SK-N-SH (cell line): ENCODE measurements around the gene NOTCH3. TPM values are rescaled to one million over a fixed set of nuclear protein-coding genes. Genes with fewer than 3 reads are reported as not detected.

ENCODE experiments used
- CTCF ChIA-PET: fragments of 300-600, 350-600 bp; formaldehyde crosslinking; extraction: SDS; loops from one replicate; lab custom pipeline; 2021; lab: Yijun Ruan, JAX
- POLR2A ChIA-PET: fragments of 350-600 bp; sonication (Branson Sonifier 250); formaldehyde crosslinking; extraction: SDS; loops from one replicate; lab custom pipeline; 2020; ENCODE audit warnings: antibody characterized with exemption, inconsistent platforms; lab: Yijun Ruan, JAX
- DNase-seq: peaks from one replicate; pipeline ENCODE4 v3.0.0; 2012
- H2AFZ ChIP-seq: fragments of 200-600 bp; sonication (generic); 2 replicates; pipeline ENCODE4 v1.8.1; 2016; ENCODE audit warnings: antibody characterized with exemption, mild to moderate bottlenecking, low read depth
- H3F3A ChIP-seq: fragments of 200-600 bp; sonication (generic); replicated peaks from 2 replicates; pipeline ENCODE3; 2016; ENCODE audit warnings: antibody characterized with exemption, mild to moderate bottlenecking; ENCODE audit not compliant: insufficient read depth
- H3K27ac ChIP-seq, 2 experiments: fragments of 200-500 bp in 1 of 2; fragments of 200-600 bp in 1 of 2; sonication (Bioruptor generic) in 1 of 2; sonication (generic), shearing (Covaris generic) in 1 of 2; 2 replicates each; pipeline versions ENCODE4 v1.5.1 to v1.6.1; 2014 to 2016; ENCODE audit warnings: low read depth in 2 of 2, inconsistent platforms in 1 of 2, low read length in 1 of 2, mild to moderate bottlenecking in 1 of 2, mixed read lengths in 1 of 2
- H3K27me3 ChIP-seq: fragments of 200-600 bp; sonication (generic), shearing (Covaris generic); 2 replicates; pipeline ENCODE4 v1.6.1; 2016; ENCODE audit warnings: mixed run types; ENCODE audit not compliant: insufficient read depth
- H3K36me3 ChIP-seq, 2 experiments: fragments of 200-500 bp in 1 of 2; fragments of 200-600 bp in 1 of 2; sonication (Bioruptor generic) in 1 of 2; sonication (generic) in 1 of 2; replicated peaks in 1 of 2; 2 replicates each; pipeline versions ENCODE3 to v1.5.1; 2014 to 2016; ENCODE audit warnings: low read length in 1 of 2, mild to moderate bottlenecking in 1 of 2; ENCODE audit not compliant: insufficient read depth in 2 of 2, control insufficient read depth in 1 of 2
- H3K4me1 ChIP-seq, 2 experiments: fragments of 200-500 bp in 1 of 2; fragments of 200-600 bp in 1 of 2; sonication (Bioruptor generic) in 1 of 2; sonication (generic), shearing (Covaris generic) in 1 of 2; 2 replicates each; pipeline versions ENCODE4 v1.5.1 to v1.6.1; 2014 to 2016; ENCODE audit warnings: low read depth in 1 of 2, low read length in 1 of 2, mixed run types in 1 of 2; ENCODE audit not compliant: insufficient read depth in 2 of 2, control insufficient read depth in 1 of 2
- H3K4me2 ChIP-seq: fragments of 200-600 bp; sonication (generic), shearing (Covaris generic); 2 replicates; pipeline ENCODE4 v1.6.1; 2017; ENCODE audit warnings: mixed run types
- H3K4me3 ChIP-seq, 2 experiments: fragments of 200-500 bp in 1 of 2; fragments of 200-600 bp in 1 of 2; sonication (Bioruptor generic) in 1 of 2; sonication (generic), shearing (Covaris generic) in 1 of 2; 2 replicates each; pipeline versions ENCODE4 v1.5.1 to v1.8.1; 2014 to 2016; ENCODE audit warnings: low read depth in 2 of 2, inconsistent platforms in 1 of 2, low read length in 1 of 2, mild to moderate bottlenecking in 1 of 2, mixed read lengths in 1 of 2, moderate library complexity in 1 of 2
- H3K79me2 ChIP-seq: fragments of 200-600 bp; sonication (generic); 2 replicates; pipeline ENCODE4 v1.8.1; 2017; ENCODE audit warnings: mild to moderate bottlenecking; ENCODE audit not compliant: insufficient read depth
- H3K9ac ChIP-seq: fragments of 200-600 bp; sonication (generic); 2 replicates; pipeline ENCODE4 v1.6.1; 2017; ENCODE audit warnings: mixed run types
- H3K9me2 ChIP-seq: fragments of 200-600 bp; sonication (generic); 2 replicates; pipeline ENCODE4 v1.6.1; 2017; ENCODE audit warnings: mixed run types
- H3K9me3 ChIP-seq: fragments of 200-600 bp; sonication (generic); 2 replicates; pipeline ENCODE4 v1.6.1; 2017; ENCODE audit warnings: mixed run types, mild to moderate bottlenecking, moderate library complexity
- H4K20me1 ChIP-seq: fragments of 200-600 bp; sonication (generic); 2 replicates; pipeline ENCODE4 v1.6.1; 2017; ENCODE audit warnings: mild to moderate bottlenecking, mixed run types; ENCODE audit not compliant: insufficient read depth
- CHD2 ChIP-seq: fragments of 150-350 bp; IDR thresholded peaks from 2 replicates; pipeline ENCODE4 v1.6.1; 2018; ENCODE audit warnings: low read length; ENCODE audit not compliant: partially characterized antibody
- EP300 ChIP-seq, 2 experiments: IDR thresholded peaks; 2 replicates each; pipeline versions ENCODE4 v1.4.0 to v1.6.1; 2012; ENCODE audit warnings: borderline replicate concordance in 1 of 2, low read depth in 1 of 2, low read length in 1 of 2
- EZH2phosphoT487 ChIP-seq: fragments of 200-600 bp; sonication (generic); IDR thresholded peaks from 2 replicates; pipeline ENCODE4 v1.6.1; 2017; ENCODE audit warnings: low read depth, mixed run types, mild to moderate bottlenecking, antibody characterized with exemption, moderate library complexity, borderline replicate concordance
- FOSL2 ChIP-seq: IDR thresholded peaks from 2 replicates; pipeline ENCODE4 v1.4.0; 2012; ENCODE audit warnings: low read depth, mild to moderate bottlenecking, moderate library complexity, borderline replicate concordance
- FOXJ3 ChIP-seq: sonication (generic); formaldehyde crosslinking; IDR thresholded peaks from 2 replicates; pipeline ENCODE4 v1.5.1; 2020; ENCODE audit warnings: mild to moderate bottlenecking, missing genetic modification reagents
- FOXM1 ChIP-seq: IDR thresholded peaks from 2 replicates; pipeline ENCODE4 v1.4.0; 2012; ENCODE audit warnings: low read depth, mild to moderate bottlenecking
- GABPA ChIP-seq: IDR thresholded peaks from 2 replicates; pipeline ENCODE4 v1.4.0; 2012; ENCODE audit warnings: low read depth, mild to moderate bottlenecking
- GATA2 ChIP-seq: sonication (generic); formaldehyde crosslinking; IDR thresholded peaks from 2 replicates; pipeline ENCODE4 v1.5.0; 2020; ENCODE audit warnings: mild to moderate bottlenecking, missing genetic modification reagents
- MXI1 ChIP-seq: IDR thresholded peaks from 2 replicates; pipeline ENCODE4 v1.6.1; 2012; ENCODE audit warnings: mild to moderate bottlenecking, low read depth, low read length, improper control_type of control experiment
- NFIC ChIP-seq: IDR thresholded peaks from 2 replicates; pipeline ENCODE4 v1.4.0; 2012; ENCODE audit warnings: borderline replicate concordance
- POLR2AphosphoS5 ChIP-seq: IDR thresholded peaks from 2 replicates; pipeline ENCODE4 v1.6.1; 2012; ENCODE audit warnings: low read depth, low read length
- RAD21 ChIP-seq: IDR thresholded peaks from 2 replicates; pipeline ENCODE4 v1.6.1; 2012; ENCODE audit warnings: mild to moderate bottlenecking, low read length
- RCOR1 ChIP-seq: fragments of 150-350 bp; IDR thresholded peaks from 2 replicates; pipeline ENCODE4 v1.6.1; 2017; ENCODE audit warnings: antibody characterized with exemption, low read length
- RFX5 ChIP-seq: IDR thresholded peaks from 2 replicates; pipeline ENCODE4 v1.6.1; 2012; ENCODE audit warnings: mild to moderate bottlenecking, improper control_type of control experiment, low read length
- SIN3A ChIP-seq: IDR thresholded peaks from 2 replicates; pipeline ENCODE4 v1.6.1; 2012; ENCODE audit warnings: low read depth, mild to moderate bottlenecking, low read length, moderate library complexity, borderline replicate concordance
- SMC3 ChIP-seq: IDR thresholded peaks from 2 replicates; pipeline ENCODE4 v1.6.1; 2012; ENCODE audit warnings: low read depth, low read length, improper control_type of control experiment
- TCF12 ChIP-seq: IDR thresholded peaks from 2 replicates; pipeline ENCODE4 v1.4.0; 2012
- WGBS: methylation state at CpG from one replicate; pipeline ENCODE4 v1.1.6; 2017; ENCODE audit warnings: low lambda C conversion rate; 5-methylcytosine and 5-hydroxymethylcytosine counted together
- polyA plus RNA-seq, 3 experiments: library from polyadenylated mRNA; depleted of rRNA; stranded (reverse); fragments of >200 nt; gene quantifications; 2 replicates each; pipeline ENCODE4 v1.2.3, GENCODE V29; 2012
- TF ChIP-seq, protein P1 (sequence below): IDR thresholded peaks from 2 replicates; pipeline ENCODE4; 2012
- TF ChIP-seq, protein P2 (sequence below): IDR thresholded peaks from 2 replicates; pipeline ENCODE4 v1.4.0; 2012; ENCODE audit warnings: low read depth, borderline replicate concordance
- TF ChIP-seq, protein P3 (sequence below): IDR thresholded peaks from 2 replicates; pipeline ENCODE4 v1.6.1; 2012; ENCODE audit warnings: mild to moderate bottlenecking, low read depth, low read length, moderate library complexity

NOTCH3 gene
- polyA plus RNA-seq, 1 of the 3 experiments (the other 2 are of a cell fraction), result 7.0 TPM

DNA sequence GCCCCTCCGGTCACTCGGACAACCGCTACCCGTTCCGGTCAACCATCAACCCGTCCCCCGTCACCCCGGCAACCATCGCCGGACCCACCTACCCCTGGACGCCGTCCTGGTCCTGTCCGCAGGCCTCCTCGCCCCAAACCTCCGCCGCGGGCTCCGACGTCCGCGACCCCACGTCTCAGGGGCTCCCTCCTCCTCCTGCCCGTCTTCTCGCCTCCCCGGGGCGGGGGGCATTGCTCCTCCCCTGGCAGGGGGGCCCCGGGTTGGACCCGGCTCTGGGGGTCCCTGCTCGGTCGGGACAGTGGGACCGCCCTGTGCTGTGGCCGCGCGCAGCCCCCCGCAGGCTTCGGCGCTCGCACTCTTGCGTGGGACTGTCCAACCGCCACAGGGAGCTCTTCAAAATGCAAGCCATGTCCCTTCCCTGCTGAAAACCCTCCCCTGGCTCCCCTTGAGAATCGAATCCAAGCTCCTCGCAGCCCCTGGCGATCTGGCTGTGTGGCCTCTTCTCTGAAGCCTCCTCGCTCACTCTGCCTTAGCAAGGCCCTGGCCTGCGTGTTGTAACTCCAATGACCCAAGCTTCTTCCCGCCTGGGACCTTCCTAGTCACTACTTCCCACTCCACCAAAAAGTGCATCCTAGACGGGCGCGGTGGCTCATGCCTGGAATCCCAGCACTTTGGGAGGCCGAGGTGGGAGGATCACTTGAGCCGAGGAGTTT lies 23.0 kb upstream of the NOTCH3 start:
- H3K9me3 ChIP-seq, result no peaks in the 10 kb centered on the region
- peak overlapping the region; percentile 81 for H2AFZ ChIP-seq
- H4K20me1 ChIP-seq, result no peaks in the 10 kb centered on the region
- H3F3A ChIP-seq, result peaks cover 5% of the 10 kb centered on the region
- H3K9ac ChIP-seq, result peak overlapping the region; percentile 62
- POLR2A ChIA-PET, result no interaction called here
- H3K27me3 ChIP-seq, result no peaks in the 10 kb centered on the region
- WGBS, result 77% methylated on average over 17 of the region's 51 CpGs
- CTCF ChIA-PET, result interaction anchor here (1.0 to 1.4 kb wide), 2 partner anchors 24 to 29 kb away, joined by 3 to 6 read pairs; no protein-coding TSS in a partner anchor
- peak overlapping the region; percentile 61 to 70 for H3K4me3 ChIP-seq
- H3K36me3 ChIP-seq, result no peaks in the 10 kb centered on the region
- no peak for DNase-seq
- H3K79me2 ChIP-seq, result no peaks in the 10 kb centered on the region
- H3K27ac ChIP-seq, result peak overlapping the region; percentile 56 to 71; a peak in 2 of 4 replicates
- H3K4me1 ChIP-seq, result peaks cover 5 to 9% of the 10 kb centered on the region in 2 experiments; a peak in 3 of 4 replicates
- TF ChIP-seq CHD2, result no peak
- TF ChIP-seq RCOR1, result no peak
- TF ChIP-seq RFX5, result no peak
- no peak for TF ChIP-seq RAD21
- TF ChIP-seq, protein P1, sequence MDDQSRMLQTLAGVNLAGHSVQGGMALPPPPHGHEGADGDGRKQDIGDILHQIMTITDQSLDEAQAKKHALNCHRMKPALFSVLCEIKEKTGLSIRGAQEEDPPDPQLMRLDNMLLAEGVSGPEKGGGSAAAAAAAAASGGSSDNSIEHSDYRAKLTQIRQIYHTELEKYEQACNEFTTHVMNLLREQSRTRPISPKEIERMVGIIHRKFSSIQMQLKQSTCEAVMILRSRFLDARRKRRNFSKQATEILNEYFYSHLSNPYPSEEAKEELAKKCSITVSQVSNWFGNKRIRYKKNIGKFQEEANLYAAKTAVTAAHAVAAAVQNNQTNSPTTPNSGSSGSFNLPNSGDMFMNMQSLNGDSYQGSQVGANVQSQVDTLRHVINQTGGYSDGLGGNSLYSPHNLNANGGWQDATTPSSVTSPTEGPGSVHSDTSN, result no peak; the same call in 1 of the 2 replicates
- TF ChIP-seq FOXM1, result peak; percentile 70; the same call in 1 of the 2 replicates
- no peak for TF ChIP-seq POLR2AphosphoS5
- TF ChIP-seq, all 33 proteins: peak for 1
- peak overlapping the region; percentile 80 for H3K4me2 ChIP-seq
- H3K9me2 ChIP-seq, result no peaks in the 10 kb centered on the region

DNA sequence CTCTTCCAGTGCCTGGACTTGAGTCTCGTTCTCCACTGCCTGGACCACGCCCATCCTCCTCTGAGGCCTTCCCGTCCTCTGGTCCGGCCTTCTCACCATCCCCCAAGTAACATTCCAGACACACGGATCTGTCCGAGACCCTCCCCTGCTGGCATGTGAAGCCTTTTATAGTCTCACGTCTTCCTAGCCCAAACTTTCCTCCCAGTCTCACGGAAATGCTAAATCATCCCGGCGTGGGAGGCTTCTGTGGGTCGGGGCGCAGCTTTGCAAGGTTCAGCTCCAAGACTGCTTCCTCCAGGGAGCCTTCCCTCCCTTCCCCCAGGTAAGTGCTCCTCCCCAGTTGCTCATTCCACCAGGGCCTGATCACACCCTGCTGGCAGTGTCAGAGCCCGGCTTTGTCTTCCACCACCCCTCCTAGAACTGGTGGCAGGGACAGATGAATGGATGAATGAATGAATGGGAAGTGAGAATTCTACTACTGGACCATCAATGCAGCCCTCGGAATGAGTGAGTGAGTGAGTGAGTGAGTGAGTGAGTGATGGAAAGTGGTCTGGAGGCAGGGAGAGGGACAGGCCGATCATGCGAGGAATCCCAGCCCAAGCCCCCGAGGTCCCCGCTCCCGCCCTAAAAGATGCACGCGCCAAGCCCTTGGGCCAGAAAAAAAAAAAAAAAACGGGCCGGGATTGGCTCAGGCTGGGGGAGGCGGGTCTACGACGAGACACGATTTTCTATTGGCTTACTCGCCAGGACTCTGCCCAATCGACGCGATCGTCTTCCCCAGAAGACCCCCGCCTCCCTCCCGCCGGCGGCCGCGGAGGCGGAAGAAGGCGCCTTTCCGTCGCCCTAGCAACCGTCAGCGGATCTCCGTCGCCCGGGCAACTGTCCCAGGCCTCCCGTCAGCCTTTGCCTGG lies 22.2 kb upstream of the NOTCH3 start:
- peak overlapping the region; percentile 61 to 70 for H3K4me3 ChIP-seq
- WGBS, result 12% methylated on average over 32 of the region's 48 CpGs
- H3K27me3 ChIP-seq, result no peaks in the 10 kb centered on the region
- no peaks in the 10 kb centered on the region for H3K9me3 ChIP-seq
- no peaks in the 10 kb centered on the region for H4K20me1 ChIP-seq
- H3K9me2 ChIP-seq, result no peaks in the 10 kb centered on the region
- peak; percentile 99 for DNase-seq
- CTCF ChIA-PET, result interaction anchor here (1.0 to 1.4 kb wide), 2 partner anchors 23 to 28 kb away, joined by 3 to 6 read pairs; no protein-coding TSS in a partner anchor
- peak overlapping the region; percentile 67 to 71 for H3K27ac ChIP-seq
- no peaks in the 10 kb centered on the region for H3K36me3 ChIP-seq
- peaks cover 5 to 9% of the 10 kb centered on the region in 2 experiments; a peak in 3 of 4 replicates for H3K4me1 ChIP-seq
- no peaks in the 10 kb centered on the region for H3K79me2 ChIP-seq
- H3F3A ChIP-seq, result peaks cover 5% of the 10 kb centered on the region
- peak overlapping the region; percentile 62 for H3K9ac ChIP-seq
- peak overlapping the region; percentile 92 for H2AFZ ChIP-seq
- H3K4me2 ChIP-seq, result peak overlapping the region; percentile 80
- POLR2A ChIA-PET, result no interaction called here
- TF ChIP-seq RFX5 (peak; percentile 80), GABPA (peak; percentile 59), NFIC (peak; percentile 36; the same call in 1 of the 2 replicates), SIN3A (no peak; the same call in 1 of the 2 replicates), GATA2 (CRISPR knock-in tag) (no peak), FOXJ3 (CRISPR knock-in tag) (no peak), MXI1 (peak; percentile 99), TCF12 (no peak), FOSL2 (no peak), EZH2phosphoT487 (no peak), RCOR1 (no peak), EP300 (IDR thresholded peaks at IDR 0.05; ENCODE audit: borderline replicate concordance in 1 of 2, low read depth in 1 of 2, low read length in 1 of 2) (no peak), SMC3 (no peak)
- TF ChIP-seq, protein P2, sequence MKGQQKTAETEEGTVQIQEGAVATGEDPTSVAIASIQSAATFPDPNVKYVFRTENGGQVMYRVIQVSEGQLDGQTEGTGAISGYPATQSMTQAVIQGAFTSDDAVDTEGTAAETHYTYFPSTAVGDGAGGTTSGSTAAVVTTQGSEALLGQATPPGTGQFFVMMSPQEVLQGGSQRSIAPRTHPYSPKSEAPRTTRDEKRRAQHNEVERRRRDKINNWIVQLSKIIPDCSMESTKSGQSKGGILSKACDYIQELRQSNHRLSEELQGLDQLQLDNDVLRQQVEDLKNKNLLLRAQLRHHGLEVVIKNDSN, result no peak
- TF ChIP-seq, protein P3, sequence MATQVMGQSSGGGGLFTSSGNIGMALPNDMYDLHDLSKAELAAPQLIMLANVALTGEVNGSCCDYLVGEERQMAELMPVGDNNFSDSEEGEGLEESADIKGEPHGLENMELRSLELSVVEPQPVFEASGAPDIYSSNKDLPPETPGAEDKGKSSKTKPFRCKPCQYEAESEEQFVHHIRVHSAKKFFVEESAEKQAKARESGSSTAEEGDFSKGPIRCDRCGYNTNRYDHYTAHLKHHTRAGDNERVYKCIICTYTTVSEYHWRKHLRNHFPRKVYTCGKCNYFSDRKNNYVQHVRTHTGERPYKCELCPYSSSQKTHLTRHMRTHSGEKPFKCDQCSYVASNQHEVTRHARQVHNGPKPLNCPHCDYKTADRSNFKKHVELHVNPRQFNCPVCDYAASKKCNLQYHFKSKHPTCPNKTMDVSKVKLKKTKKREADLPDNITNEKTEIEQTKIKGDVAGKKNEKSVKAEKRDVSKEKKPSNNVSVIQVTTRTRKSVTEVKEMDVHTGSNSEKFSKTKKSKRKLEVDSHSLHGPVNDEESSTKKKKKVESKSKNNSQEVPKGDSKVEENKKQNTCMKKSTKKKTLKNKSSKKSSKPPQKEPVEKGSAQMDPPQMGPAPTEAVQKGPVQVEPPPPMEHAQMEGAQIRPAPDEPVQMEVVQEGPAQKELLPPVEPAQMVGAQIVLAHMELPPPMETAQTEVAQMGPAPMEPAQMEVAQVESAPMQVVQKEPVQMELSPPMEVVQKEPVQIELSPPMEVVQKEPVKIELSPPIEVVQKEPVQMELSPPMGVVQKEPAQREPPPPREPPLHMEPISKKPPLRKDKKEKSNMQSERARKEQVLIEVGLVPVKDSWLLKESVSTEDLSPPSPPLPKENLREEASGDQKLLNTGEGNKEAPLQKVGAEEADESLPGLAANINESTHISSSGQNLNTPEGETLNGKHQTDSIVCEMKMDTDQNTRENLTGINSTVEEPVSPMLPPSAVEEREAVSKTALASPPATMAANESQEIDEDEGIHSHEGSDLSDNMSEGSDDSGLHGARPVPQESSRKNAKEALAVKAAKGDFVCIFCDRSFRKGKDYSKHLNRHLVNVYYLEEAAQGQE, result no peak
